GM21723 (cell line): Measurements from ENCODE around the gene ZDHHC14.

Experiments
- ATAC-seq: cut with Tn5 transposase; IDR thresholded peaks from one replicate; pipeline ENCODE4 v1.9.1; 2021; ENCODE audit warnings: mild to moderate bottlenecking, moderate library complexity; ENCODE audit not compliant: unreplicated experiment

ZDHHC14 gene

DNA sequence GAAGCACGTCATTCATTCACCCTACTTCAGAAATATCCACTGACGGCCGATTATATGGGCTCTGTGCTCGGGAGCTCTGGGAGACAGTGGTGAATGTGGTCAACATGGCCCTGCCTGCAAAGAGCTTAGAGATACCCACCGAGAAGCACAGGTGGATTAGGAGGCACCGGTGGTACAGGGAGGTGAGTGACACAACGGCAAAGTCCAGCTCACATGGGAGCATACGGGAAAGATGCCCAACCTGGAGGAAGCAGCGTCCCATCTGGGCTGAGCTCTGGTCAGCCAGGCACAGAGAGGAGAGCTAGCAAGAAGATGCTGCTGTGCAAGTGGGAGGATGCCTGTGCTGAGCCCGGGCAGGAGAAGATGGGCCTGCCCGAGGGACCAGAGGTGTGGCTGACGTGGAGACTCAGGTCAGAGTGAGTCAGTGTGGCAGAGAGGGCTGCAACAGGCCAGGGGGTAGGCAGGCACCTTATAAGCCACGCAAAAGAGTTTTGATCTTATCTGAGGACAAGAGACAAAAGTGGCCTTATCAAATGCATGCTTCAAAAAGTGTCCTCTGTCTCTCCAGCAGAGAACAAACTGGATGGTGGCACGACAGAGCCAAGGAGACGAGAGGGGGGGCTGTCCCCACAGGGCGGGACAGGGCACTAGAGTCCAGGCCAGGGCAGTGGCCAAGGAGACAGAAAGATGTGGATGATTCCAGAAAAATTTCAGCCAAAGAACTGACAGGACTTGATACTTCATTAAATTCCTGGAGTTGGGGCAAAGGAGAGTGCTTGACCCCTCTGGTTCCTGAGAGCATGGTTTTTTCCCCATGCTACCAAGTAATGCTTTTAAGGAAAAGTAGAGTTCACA, 227.5 kb downstream of the ZDHHC14 start:
- no peak for ATAC-seq

DNA sequence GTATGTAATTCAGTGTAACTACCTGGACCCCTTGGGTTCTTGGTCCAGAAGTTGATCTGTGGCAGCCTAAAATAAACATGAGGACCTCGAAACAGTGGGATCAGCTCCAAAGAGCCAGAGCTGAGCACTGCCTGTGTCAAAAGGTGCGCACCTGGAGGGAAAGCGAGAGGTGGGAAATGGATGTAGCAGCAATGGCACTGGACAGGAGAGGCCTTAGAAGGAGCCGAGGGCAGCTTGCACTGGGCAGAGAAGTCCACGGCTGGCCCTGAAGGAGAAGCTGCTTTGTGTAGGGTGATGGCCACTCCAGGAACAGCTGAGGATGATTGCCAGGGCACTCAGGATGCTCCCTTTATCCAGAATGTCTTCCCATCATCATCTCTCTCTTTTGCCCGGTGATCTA, 228.1 kb downstream of the ZDHHC14 start:
- ATAC-seq = no peak

DNA sequence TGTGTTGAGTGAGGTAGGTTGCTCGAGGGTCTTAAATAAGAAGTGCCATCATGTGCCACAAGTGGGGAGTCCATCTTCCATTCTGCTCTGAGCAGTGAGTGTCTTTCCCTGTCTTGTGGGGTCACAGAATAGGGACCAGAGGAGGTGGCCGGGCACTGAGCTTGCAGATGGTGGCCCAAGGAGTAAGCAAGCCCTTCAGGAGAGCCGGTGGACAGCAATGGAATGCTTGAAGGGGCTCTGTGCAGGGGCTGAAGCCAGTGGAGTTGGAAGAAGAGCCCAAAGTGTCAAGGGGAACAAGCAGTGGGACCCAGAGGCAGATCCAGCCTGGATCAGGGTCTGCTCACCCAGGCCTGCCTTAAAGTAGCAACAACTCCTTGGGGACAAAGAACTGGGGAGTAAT, 228.6 kb downstream of the ZDHHC14 start:
- ATAC-seq = no peak

DNA sequence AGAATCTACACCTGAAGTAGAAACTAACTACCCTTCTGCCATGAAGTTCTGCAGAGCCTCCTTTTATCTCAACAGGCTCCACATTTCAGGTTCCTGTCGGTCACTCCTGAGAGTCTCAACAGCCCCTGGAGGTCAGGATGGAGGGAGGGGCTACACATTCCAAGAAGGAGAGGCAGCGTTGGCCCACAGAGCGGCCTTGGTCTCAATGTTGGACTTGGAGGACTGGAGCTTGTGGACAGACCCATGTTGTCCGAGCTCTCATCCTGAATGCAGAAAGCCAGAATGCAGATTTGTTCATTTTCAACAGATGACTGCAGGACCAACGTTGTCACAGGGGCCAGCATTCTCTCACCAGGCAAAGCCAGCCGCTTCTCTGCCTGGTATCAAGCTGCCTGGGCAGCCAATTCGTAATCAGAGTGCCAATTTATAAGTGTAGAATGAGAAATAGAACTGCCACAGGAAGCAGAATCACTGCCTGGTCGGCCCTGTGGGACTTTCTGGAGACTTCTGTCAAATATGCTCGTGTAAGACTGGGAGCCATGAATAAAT, 229.5 kb downstream of the ZDHHC14 start:
- no peak for ATAC-seq

DNA sequence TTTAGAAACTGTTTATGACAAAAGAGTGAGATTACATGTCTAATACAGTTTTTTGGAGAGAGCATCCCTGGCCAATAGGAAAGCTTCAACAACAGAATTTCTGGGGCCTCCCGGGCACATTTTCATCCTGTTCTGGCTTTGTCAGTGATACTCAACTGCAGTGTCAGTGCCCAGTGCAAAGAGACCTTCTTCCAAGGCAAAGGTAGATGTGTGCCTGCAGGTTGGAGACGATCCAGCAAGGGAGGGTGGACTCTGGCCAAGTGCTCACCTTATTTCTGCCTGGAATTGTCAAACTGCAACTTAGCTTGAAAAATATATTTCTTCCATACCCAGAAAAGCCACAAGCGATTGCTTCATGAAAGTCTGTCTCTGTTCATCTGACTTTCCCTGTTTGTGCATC, 230.4 kb downstream of the ZDHHC14 start:
- ATAC-seq = no peak

DNA sequence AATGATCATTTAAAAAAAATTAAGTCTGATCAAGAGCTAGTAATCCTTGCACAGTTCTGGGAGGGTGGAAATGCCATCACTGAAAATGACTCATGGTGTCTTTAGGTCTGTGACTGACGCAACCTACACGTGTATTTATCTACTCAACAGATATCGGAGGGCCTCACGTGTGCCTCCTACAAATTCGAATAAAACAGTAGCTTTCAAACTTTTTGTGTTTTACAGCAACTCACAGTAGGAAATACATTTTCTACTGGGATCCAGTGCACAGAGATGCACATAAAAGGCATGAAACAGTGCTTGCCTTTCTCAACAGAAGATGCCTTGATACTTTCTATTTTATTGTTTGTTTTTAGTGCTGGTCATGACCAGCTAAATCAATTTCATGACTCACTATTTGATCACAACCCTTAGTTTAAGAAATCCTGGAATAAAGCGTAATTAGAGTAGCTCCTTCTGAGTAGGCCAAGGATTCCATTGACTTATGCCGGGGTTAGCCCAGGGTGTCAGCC, 232.1 kb downstream of the ZDHHC14 start:
- ATAC-seq = no peak

DNA sequence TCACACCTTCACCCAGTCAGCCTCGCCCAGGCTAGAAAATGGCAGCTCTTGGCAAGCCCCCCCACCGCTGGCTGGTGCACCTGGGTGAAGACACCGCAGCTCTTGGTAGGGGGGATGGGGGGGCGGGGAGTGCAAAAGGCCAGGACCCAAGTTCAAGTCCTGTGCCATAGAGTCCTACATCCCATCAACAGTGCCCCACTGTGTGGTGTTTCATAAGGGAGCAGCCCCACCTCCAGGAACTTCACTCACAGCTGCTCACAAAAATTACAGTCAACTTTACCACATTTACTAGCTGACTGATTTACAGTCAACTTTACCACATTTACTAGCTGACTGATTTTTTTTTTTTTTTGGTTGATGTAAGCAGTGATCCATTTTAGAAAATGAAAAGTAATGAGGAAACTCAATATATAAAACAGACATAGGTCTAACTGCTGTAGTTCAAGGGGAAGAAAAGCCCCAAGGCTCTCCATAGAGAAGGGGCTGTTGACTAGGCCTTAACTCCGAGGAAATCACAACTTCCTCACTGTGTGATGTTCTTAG, 233.1 kb downstream of the ZDHHC14 start:
- ATAC-seq = no peak

DNA sequence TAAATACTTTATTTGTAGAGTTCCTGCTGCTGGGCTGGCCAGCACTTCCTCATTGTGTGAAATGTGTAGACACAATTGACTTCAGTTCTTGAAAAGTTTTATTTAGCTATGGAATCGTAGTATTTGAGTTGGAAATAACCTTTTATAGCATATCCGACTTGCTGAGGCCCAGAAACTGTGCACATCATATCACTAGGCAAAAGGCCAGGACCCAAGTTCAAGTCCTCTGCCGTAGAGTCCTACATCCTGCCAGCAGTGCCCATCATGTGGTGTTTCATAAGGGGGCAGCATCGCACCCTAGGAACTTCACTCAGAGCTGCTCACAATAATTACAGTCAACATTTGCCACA, 234.4 kb downstream of the ZDHHC14 start:
- no peak for ATAC-seq

DNA sequence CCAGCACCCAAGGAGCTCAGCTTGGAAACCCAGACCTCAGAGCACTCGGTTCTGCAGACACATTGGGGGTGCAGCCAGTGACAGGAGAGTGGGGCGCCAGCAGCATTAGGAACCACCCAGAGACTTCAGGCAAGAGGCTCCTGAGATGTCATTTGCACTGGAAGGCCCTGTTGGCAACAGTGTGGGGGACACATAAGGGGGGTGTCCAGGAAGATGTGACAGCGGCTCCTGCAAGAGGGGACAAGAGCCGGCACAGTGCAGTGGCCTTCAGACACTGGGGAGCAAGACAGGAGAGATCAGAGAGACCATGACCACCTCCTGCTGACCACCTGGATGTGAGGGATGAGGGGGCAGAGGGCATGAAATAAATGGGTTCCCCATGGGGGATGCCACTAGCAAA, 235.0 kb downstream of the ZDHHC14 start:
- no peak for ATAC-seq

DNA sequence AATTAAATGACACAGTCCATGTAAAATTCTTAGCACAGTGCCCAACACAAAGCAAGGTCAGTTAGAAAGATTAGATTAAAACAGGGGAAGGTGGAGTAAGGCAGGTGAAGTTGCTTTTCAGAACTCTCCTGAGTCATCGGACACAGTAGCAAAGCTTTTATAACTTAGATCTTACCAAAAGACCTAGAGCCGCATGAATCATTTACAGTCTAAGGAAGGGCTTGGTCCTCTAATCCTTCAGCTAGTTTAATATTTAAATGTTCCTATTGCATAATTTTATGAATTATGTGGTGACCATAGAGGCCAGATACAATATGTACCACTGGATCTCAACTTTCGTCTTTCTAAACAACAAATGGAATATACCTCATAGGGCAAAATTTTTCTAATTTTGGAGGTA, 240.0 kb downstream of the ZDHHC14 start:
- no peak for ATAC-seq

DNA sequence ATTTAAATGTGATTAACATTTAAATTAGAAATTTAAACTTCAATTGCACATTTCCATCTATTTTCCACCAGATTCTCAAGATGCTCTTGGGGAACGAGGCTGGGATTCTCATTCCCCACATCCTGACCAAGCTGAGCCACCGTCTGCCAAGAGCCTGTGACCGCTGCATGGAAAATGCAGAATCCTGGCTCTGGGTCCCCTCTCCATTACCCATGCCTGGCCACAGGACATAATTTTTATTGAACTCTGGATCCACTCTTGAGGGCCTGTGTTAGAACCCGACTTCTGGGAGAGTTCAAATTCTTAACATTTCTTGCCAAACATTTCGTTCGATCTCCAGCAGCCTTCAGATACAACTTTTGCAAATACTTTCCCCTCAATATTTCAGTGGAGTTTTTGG, 240.4 kb downstream of the ZDHHC14 start:
- ATAC-seq = no peak

DNA sequence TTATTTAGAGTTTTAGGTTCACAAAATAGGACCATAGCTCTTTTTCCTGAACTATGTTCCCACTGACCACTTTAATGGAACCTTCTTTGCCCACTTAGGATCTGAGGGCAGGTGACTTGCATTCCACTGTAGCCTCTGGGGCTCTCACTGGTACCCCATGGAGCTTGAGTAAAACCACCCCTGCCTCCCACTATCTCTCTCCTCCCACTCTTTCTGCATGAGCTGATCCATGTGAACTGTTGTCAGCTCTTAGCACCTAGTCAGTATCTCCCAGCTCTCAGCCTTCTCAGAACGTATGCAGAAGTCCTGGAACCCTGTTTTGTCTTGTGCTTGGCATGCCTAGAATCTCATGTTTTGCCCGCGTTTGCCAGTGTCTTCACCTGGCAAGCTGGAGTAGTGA, 241.4 kb downstream of the ZDHHC14 start:
- no peak for ATAC-seq

DNA sequence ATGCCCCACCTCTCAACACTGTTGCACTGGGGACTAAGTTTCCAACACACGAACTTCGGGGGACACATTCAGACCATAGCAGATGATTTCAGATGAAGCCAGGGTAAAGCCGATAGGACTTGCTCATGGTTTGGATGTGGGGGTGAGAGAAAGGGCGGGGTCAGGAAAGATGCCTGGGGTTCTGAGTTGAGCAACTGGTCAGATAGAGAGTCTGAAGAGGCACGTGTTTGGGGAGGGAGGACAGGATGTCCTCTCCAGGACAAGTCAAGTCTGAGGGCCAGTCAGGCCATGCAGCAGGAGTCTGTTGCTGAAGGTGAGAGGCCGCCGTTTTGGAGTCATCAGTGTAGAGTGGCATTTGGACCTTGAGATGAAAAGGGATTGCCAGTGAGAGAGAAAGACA, 244.1 kb downstream of the ZDHHC14 start:
- no peak for ATAC-seq

DNA sequence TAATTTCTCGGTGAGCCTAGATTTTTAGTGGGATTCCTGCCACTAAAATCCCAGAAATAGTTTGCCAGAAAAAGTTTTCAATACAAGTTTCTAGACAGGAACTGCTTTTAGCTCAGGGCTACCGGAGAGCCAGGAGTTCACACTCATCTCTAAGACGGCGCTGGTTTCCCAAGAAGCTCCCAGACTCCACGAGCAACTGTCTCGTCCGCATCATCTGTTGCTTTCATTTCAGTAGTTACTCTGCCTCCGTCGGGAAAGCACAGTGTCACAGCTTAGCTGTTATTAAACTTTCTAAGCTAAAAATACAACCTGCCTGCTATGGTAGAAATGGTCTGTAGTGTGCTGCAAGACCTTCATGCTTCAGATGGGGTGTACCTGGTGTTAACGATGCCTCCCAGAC, 244.8 kb downstream of the ZDHHC14 start:
- no peak for ATAC-seq

DNA sequence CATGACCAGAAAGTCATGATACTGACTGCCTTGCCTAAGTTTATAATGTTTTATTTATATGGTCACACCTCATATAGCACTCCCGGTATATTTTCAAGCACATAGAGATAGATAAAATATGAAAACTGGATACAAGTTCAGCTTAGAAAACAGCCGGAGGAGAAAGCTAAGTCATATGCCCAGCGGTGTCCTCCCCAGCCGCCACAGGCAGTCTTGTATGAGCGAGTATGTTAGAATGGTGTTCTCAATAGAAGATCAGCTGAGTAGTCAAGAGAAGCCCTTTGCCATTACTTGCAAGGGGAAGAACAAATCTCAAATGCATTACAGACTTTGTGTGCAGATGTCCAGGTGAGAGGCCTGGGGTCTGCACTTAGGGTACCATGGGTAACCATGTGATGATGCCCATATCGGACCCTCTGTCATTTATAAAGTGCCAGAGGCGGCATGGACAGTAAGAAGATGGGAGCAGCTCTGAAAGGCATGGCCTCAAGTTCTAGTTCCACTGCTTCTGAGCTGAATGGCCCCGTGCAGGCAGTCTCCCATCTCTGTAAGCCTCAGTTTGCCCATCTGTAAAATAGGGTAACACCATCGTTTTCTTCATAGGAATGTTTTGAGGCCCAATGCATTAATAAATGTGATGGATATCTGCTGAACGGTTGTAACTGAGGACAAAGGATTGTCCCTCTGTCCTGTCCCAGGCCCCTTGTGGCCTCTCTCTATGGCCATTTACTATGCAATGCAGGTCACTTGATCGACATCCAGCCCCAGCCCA, 246.4 kb downstream of the ZDHHC14 start:
- no peak for ATAC-seq

DNA sequence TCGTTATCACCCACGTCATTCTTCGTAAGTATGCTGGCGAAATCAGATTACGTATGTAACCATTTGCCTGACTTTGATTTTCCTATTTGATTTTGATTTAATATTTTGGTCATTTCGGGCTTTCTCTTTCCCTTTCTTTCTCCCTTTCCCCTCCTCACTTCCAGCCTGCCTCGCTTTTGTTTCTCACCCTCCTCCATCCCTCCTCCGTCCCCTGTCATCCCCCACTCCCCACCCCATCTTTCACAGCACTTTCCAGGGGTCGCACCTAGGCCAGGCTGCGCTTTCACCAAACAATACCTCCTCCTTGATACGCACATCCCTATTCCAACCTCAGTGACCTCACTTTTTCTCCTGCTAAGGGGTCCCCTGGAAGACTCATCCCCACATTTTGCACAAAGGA, 247.5 kb downstream of the ZDHHC14 start:
- ATAC-seq = no peak

DNA sequence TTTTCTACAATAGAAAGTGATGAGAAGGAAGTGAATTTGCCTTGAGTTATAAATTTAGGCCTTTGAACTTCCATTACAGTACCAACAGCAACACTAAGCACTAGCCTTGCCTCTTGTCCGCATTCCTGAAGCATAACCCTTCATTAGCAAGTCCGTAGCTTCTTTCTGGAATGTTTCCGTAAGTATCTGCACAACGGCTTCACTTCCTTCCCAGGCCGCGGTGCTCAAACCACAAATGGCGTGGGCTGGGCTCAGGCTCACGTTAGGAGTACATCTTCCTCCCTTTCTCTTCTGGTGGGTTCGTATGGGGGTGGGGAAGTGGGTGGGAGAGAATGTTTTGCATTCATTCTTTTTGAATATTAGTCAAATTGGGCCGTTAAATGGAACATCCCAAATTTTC, 248.2 kb downstream of the ZDHHC14 start:
- ATAC-seq = no peak

DNA sequence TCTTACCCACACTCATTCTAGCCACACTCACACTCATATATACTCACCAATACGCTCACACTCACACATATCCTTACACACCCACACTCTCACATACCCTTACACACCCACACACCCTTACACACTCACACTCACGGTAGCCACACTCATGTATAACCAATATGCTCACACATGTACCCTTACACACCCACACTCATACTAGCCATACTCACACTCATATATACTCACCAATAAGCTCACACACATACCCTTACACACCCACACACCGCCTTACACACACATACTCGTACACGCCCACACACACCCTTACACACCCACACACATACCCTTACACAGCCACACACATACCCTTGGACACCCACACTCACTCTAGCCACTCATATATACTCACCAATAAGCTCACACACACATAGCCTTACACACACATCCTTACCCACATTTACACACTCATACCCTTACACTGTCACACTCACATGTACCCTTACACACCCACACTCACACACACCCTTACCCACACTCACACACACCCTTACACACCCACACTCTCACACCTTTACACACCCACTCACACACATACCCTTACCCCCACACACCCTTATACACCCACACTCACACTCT, 249.6 kb downstream of the ZDHHC14 start:
- no peak for ATAC-seq

DNA sequence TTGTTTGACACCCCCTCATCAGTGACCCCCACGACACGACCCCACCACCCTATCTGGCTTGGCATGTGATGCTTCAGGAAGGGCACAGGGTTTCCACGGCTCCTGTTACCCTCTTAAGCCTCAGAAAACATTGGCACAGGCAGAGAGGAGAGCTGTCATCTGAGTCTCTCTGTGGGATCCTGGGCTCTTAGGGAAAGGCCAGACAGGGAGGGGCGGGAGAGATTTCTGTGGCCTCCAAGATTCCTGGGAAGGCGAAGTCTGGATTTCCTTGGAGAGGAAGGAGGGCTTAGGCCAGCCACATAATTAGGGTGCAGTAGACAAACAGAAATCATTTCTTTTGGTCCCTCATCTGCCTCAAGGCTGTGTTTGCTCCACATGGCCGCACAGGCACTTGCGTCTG, 250.4 kb downstream of the ZDHHC14 start:
- no peak for ATAC-seq

DNA sequence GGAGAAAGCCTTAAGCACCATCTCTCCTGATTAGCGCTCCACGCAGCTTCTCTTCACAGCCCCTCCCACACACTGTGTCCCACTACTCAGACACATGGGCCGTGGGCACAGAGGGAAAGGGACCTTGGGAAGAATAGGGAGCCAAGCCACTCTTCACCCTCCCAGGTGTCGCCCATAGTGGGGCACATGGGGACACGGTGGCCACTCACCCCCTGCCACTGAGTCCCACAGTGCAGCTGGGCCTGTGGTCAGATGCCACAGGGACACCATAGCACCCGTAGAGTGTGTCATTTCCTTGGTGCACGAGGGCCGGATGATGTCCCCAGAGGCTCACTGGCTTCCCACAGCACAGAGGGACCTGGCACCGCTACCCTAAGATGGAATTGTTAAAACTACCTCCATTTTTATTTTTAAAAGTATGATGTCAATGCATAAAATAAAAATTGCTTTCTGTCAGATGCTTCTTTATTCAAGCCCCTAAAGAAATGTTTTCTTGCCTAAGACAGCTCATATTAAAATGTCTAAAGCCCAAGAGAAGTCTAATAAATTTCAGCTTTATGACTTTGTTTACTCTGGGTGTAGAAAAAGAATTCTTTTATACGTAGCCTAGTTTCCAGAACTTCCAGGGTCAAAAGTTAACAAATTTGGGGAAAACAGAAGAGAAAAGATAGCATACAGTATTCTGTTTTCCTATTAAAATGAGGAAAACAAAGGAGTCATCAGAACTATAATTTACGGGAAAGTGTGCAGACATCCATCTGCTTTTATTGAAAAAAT, 251.0 kb downstream of the ZDHHC14 start:
- ATAC-seq = no peak
